HG02852 (cell line): ENCODE data around the gene CHAC1.

Source experiments
- ATAC-seq: cut with Tn5 transposase; IDR thresholded peaks from one replicate; pipeline ENCODE4 v1.9.1; 2021; ENCODE audit warnings: mild to moderate bottlenecking, moderate library complexity; ENCODE audit not compliant: unreplicated experiment

Gene CHAC1

GRCh38 chr15:40982855-40983254 lies 29.6 kb downstream of the CHAC1 start:
- no peak for ATAC-seq

GRCh38 chr15:40984406-40984805 lies 31.1 kb downstream of the CHAC1 start:
- ATAC-seq = no peak

GRCh38 chr15:40984964-40985363 lies 31.7 kb downstream of the CHAC1 start:
- no peak for ATAC-seq

- ATAC-seq = no peak
Measured at GRCh38 chr15:40985541-40986330, 32.5 kb downstream of the CHAC1 start.

- ATAC-seq = no peak
Measured at GRCh38 chr15:40986820-40987219, 33.5 kb downstream of the CHAC1 start.

- no peak for ATAC-seq
Measured at GRCh38 chr15:40988156-40988555, 34.9 kb downstream of the CHAC1 start.

- no peak for ATAC-seq
Measured at GRCh38 chr15:40990080-40990479, 36.8 kb downstream of the CHAC1 start.

GRCh38 chr15:40990789-40991188 lies 37.5 kb downstream of the CHAC1 start:
- no peak for ATAC-seq

- ATAC-seq = no peak
Measured at GRCh38 chr15:40991355-40991754, 38.1 kb downstream of the CHAC1 start.

- no peak for ATAC-seq
Measured at GRCh38 chr15:40992241-40992741, 39.0 kb downstream of the CHAC1 start.

GRCh38 chr15:40992825-40993224 lies 39.6 kb downstream of the CHAC1 start:
- no peak for ATAC-seq

- no peak for ATAC-seq
Measured at GRCh38 chr15:40995656-40996055, 42.4 kb downstream of the CHAC1 start.

- no peak for ATAC-seq
Measured at GRCh38 chr15:40999190-40999589, 45.9 kb downstream of the CHAC1 start.

GRCh38 chr15:41001524-41002214 lies 48.4 kb downstream of the CHAC1 start:
- no peak for ATAC-seq

GRCh38 chr15:41004490-41004889 lies 51.2 kb downstream of the CHAC1 start:
- ATAC-seq = no peak
